ENCODE results near the gene IBA57.

IBA57 gene

GRCh38 chr1:228190182-228190581 is 24.6 kb downstream of the IBA57 start:
- TF ChIP-seq PATZ1 (CRISPR knock-in tag; IDR thresholded peaks at IDR 0.05; ENCODE audit: borderline replicate concordance), result no peak
- TF ChIP-seq OSR1 (CRISPR knock-in tag; IDR thresholded peaks at IDR 0.05), result no peak
- no peak for ATAC-seq

- ATAC-seq, result no peak
- TF ChIP-seq TOX (CRISPR knock-in tag; IDR thresholded peaks at IDR 0.05; ENCODE audit: borderline replicate concordance), result no peak
- no peak for TF ChIP-seq BACH2 (CRISPR knock-in tag; IDR thresholded peaks at IDR 0.05; ENCODE audit: borderline replicate concordance)
- TF ChIP-seq TCF4 (CRISPR knock-in tag; IDR thresholded peaks at IDR 0.05; ENCODE audit: borderline replicate concordance), result no peak
- no peak for TF ChIP-seq ZFP30 (CRISPR knock-in tag; IDR thresholded peaks at IDR 0.05)
- TF ChIP-seq PPARA (CRISPR knock-in tag; IDR thresholded peaks at IDR 0.05; ENCODE audit: borderline replicate concordance), result no peak
- TF ChIP-seq CSDC2 (CRISPR knock-in tag; IDR thresholded peaks at IDR 0.05), result no peak
- no peak for TF ChIP-seq ZC3H10 (CRISPR knock-in tag; IDR thresholded peaks at IDR 0.05)
- no peak for TF ChIP-seq ZNF565 (CRISPR knock-in tag; conservative IDR thresholded peaks at IDR 0.05; ENCODE audit: low read depth)
- TF ChIP-seq GLIS3 (CRISPR knock-in tag; IDR thresholded peaks at IDR 0.05), result no peak
These were observed 25.2 kb downstream of the IBA57 start for GRCh38 chr1:228190778-228191177.

GRCh38 chr1:228194436-228194835 is 28.8 kb downstream of the IBA57 start:
- TF ChIP-seq TCF4 (CRISPR knock-in tag; IDR thresholded peaks at IDR 0.05; ENCODE audit: borderline replicate concordance) (no peak), SNAI2 (CRISPR knock-in tag; IDR thresholded peaks at IDR 0.05) (no peak), POU6F1 (CRISPR knock-in tag; IDR thresholded peaks at IDR 0.05; ENCODE audit: borderline replicate concordance, low read depth) (no peak), PATZ1 (CRISPR knock-in tag; IDR thresholded peaks at IDR 0.05; ENCODE audit: borderline replicate concordance) (no peak), GLIS3 (CRISPR knock-in tag; IDR thresholded peaks at IDR 0.05) (no peak), ISL1 (CRISPR knock-in tag; IDR thresholded peaks at IDR 0.05) (no peak), TOX (CRISPR knock-in tag; IDR thresholded peaks at IDR 0.05; ENCODE audit: borderline replicate concordance) (no peak), CSRNP3 (CRISPR knock-in tag; IDR thresholded peaks at IDR 0.05) (no peak), PPARA (CRISPR knock-in tag; IDR thresholded peaks at IDR 0.05; ENCODE audit: borderline replicate concordance) (no peak), ZC3H10 (CRISPR knock-in tag; IDR thresholded peaks at IDR 0.05) (no peak), BACH2 (CRISPR knock-in tag; IDR thresholded peaks at IDR 0.05; ENCODE audit: borderline replicate concordance) (no peak), RARB (CRISPR knock-in tag; IDR thresholded peaks at IDR 0.05) (no peak), ARNTL (CRISPR knock-in tag; IDR thresholded peaks at IDR 0.05; ENCODE audit: borderline replicate concordance, low read depth) (no peak), OSR1 (CRISPR knock-in tag; IDR thresholded peaks at IDR 0.05) (no peak), ZNF8 (CRISPR knock-in tag; IDR thresholded peaks at IDR 0.05) (no peak), ZNF70 (CRISPR knock-in tag; IDR thresholded peaks at IDR 0.05) (no peak), ZFP30 (CRISPR knock-in tag; IDR thresholded peaks at IDR 0.05) (no peak), ESRRG (CRISPR knock-in tag; IDR thresholded peaks at IDR 0.05) (no peak)
- ATAC-seq, result no peak

GRCh38 chr1:228194921-228195812 is 29.6 kb downstream of the IBA57 start:
- no peak for ATAC-seq
- TF ChIP-seq ZFP3 (CRISPR knock-in tag; IDR thresholded peaks at IDR 0.05) (no peak), ESRRG (CRISPR knock-in tag; IDR thresholded peaks at IDR 0.05) (no peak), SNAI2 (CRISPR knock-in tag; IDR thresholded peaks at IDR 0.05) (no peak), TCF4 (CRISPR knock-in tag; IDR thresholded peaks at IDR 0.05; ENCODE audit: borderline replicate concordance) (no peak), POU6F1 (CRISPR knock-in tag; IDR thresholded peaks at IDR 0.05; ENCODE audit: borderline replicate concordance, low read depth) (no peak), ZC3H10 (CRISPR knock-in tag; IDR thresholded peaks at IDR 0.05) (no peak), TSHZ2 (CRISPR knock-in tag; IDR thresholded peaks at IDR 0.05) (no peak), RARB (CRISPR knock-in tag; IDR thresholded peaks at IDR 0.05) (no peak)
